MM.1S (cell line): ENCODE results near the gene SMIM13.

Source experiments
- DNase-seq: peaks from one replicate; pipeline ENCODE4 v3.0.0-alpha.2; 2015
- H2AFZ ChIP-seq: fragments of 300-600 bp; sonication (generic); 2 replicates; pipeline ENCODE4 v1.6.0; 2016; ENCODE audit warnings: antibody characterized with exemption, low read length
- H3F3A ChIP-seq: fragments of 300-600 bp; sonication (generic); 2 replicates; pipeline ENCODE4 v1.6.1; 2016; ENCODE audit warnings: mild to moderate bottlenecking, antibody characterized with exemption, low read length, moderate library complexity, mixed read lengths; ENCODE audit not compliant: insufficient read depth
- H3K27ac ChIP-seq: fragments of 300-600 bp; sonication (generic); 2 replicates; pipeline ENCODE4 v1.5.1; 2016; ENCODE audit warnings: mild to moderate bottlenecking, low read length
- H3K27me3 ChIP-seq: fragments of 300-600 bp; sonication (generic); replicated peaks from 2 replicates; pipeline ENCODE4 v1.6.0; 2016; ENCODE audit warnings: low read length; ENCODE audit not compliant: insufficient read depth
- H3K36me3 ChIP-seq: fragments of 300-600 bp; sonication (generic); replicated peaks from 2 replicates; pipeline ENCODE4 v1.6.1; 2016; ENCODE audit warnings: mild to moderate bottlenecking, low read length, mixed read lengths; ENCODE audit not compliant: insufficient read depth
- H3K4me1 ChIP-seq: fragments of 300-600 bp; sonication (generic); 2 replicates; pipeline ENCODE4 v1.6.1; 2016; ENCODE audit warnings: low read length, mixed read lengths
- H3K4me2 ChIP-seq: fragments of 300-600 bp; sonication (generic); 2 replicates; pipeline ENCODE4 v1.6.0; 2016; ENCODE audit warnings: low read depth, low read length
- H3K4me3 ChIP-seq: fragments of 300-600 bp; sonication (generic); 2 replicates; pipeline ENCODE4 v1.5.1; 2016; ENCODE audit warnings: low read length, mixed read lengths
- H3K79me2 ChIP-seq: fragments of 300-600 bp; sonication (generic); 2 replicates; pipeline ENCODE4 v1.6.1; 2016; ENCODE audit warnings: mixed run types, low read length, mixed read lengths
- H3K9ac ChIP-seq: fragments of 300-600 bp; sonication (generic); 2 replicates; pipeline ENCODE4 v1.6.1; 2016; ENCODE audit warnings: low read length, mixed read lengths
- H3K9me2 ChIP-seq: fragments of 300-600 bp; sonication (generic); replicated peaks from 2 replicates; pipeline ENCODE4 v1.6.1; 2016; ENCODE audit warnings: mild to moderate bottlenecking, low read length, mixed read lengths; ENCODE audit not compliant: insufficient read depth
- H3K9me3 ChIP-seq: fragments of 300-600 bp; sonication (generic); replicated peaks from 2 replicates; pipeline ENCODE4 v1.6.1; 2016; ENCODE audit warnings: mild to moderate bottlenecking, low read length, mixed read lengths; ENCODE audit not compliant: insufficient read depth
- H4K20me1 ChIP-seq: fragments of 300-600 bp; sonication (generic); 2 replicates; pipeline ENCODE4 v1.6.1; 2016; ENCODE audit warnings: mild to moderate bottlenecking, low read length, moderate library complexity, mixed read lengths; ENCODE audit not compliant: insufficient read depth
- EZH2 ChIP-seq: fragments of 300-600 bp; sonication (generic); optimal IDR thresholded peaks from 2 replicates; pipeline ENCODE3; 2017; ENCODE audit warnings: low read depth, mild to moderate bottlenecking, antibody characterized with exemption, low read length, mixed read lengths
- EZH2phosphoT487 ChIP-seq: fragments of 300-600 bp; sonication (generic); IDR thresholded peaks from 2 replicates; pipeline ENCODE4 v1.6.1; 2018; ENCODE audit warnings: antibody characterized with exemption, low read length
- TF ChIP-seq, protein P1 (sequence below): fragments of 300-600 bp; sonication (generic); IDR thresholded peaks from 2 replicates; pipeline ENCODE4 v1.5.1; 2016; ENCODE audit warnings: antibody characterized with exemption, low read length, mixed read lengths

The SMIM13 gene

GRCh38 chr6:11164717-11165646 is 71.3 kb downstream of the SMIM13 start:
- Histone ChIP-seq H3K4me2 (no peak overlapping the region), H3K36me3 (no peaks in the 10 kb centered on the region), H3K79me2 (no peaks in the 10 kb centered on the region), H3K9me3 (no peaks in the 10 kb centered on the region), H4K20me1 (no peaks in the 10 kb centered on the region), H3K27ac (no peak overlapping the region), H3K4me3 (no peak overlapping the region), H3K9me2 (no peaks in the 10 kb centered on the region), H3K4me1 (no peaks in the 10 kb centered on the region), H2AFZ (no peak overlapping the region), H3K9ac (no peak overlapping the region), H3F3A (no peaks in the 10 kb centered on the region), H3K27me3 (no peaks in the 10 kb centered on the region)
- DNase-seq = no peak
- no peak for TF ChIP-seq EZH2phosphoT487
- TF ChIP-seq EZH2 = no peak
- TF ChIP-seq, protein P1, sequence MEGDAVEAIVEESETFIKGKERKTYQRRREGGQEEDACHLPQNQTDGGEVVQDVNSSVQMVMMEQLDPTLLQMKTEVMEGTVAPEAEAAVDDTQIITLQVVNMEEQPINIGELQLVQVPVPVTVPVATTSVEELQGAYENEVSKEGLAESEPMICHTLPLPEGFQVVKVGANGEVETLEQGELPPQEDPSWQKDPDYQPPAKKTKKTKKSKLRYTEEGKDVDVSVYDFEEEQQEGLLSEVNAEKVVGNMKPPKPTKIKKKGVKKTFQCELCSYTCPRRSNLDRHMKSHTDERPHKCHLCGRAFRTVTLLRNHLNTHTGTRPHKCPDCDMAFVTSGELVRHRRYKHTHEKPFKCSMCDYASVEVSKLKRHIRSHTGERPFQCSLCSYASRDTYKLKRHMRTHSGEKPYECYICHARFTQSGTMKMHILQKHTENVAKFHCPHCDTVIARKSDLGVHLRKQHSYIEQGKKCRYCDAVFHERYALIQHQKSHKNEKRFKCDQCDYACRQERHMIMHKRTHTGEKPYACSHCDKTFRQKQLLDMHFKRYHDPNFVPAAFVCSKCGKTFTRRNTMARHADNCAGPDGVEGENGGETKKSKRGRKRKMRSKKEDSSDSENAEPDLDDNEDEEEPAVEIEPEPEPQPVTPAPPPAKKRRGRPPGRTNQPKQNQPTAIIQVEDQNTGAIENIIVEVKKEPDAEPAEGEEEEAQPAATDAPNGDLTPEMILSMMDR = no peak

DNA sequence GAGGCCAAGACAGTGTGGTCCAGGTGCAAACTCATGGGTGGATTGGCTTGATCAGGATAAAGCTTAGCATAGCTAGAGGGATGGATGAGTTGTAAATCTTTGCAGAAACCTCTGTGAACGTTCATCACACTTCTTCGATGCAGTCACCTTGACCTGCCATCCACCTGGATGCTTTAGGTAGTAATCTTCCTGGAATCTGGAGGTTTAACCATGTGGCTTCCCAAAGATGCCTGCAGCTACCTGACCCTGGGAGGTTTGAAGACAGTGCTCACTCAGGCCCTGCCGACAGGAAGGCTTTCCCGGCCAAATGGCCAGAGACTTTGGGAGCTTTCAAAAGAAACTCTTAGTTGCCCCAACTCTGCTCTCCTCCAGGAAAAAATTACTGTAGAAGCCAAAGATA is 73.3 kb downstream of the SMIM13 start:
- no peaks in the 10 kb centered on the region for H3K36me3 ChIP-seq
- no peaks in the 10 kb centered on the region for H3F3A ChIP-seq
- H4K20me1 ChIP-seq = no peaks in the 10 kb centered on the region
- no peak overlapping the region for H2AFZ ChIP-seq
- H3K4me1 ChIP-seq = no peaks in the 10 kb centered on the region
- no peak overlapping the region for H3K9ac ChIP-seq
- TF ChIP-seq, protein P1 = no peak
- TF ChIP-seq EZH2 (no peak), EZH2phosphoT487 (no peak)
- no peak for DNase-seq
- no peaks in the 10 kb centered on the region for H3K9me2 ChIP-seq
- H3K4me2 ChIP-seq = no peak overlapping the region
- H3K79me2 ChIP-seq = no peaks in the 10 kb centered on the region
- no peak overlapping the region for H3K4me3 ChIP-seq
- H3K27ac ChIP-seq = no peak overlapping the region
- H3K27me3 ChIP-seq = no peaks in the 10 kb centered on the region
- no peaks in the 10 kb centered on the region for H3K9me3 ChIP-seq

DNA sequence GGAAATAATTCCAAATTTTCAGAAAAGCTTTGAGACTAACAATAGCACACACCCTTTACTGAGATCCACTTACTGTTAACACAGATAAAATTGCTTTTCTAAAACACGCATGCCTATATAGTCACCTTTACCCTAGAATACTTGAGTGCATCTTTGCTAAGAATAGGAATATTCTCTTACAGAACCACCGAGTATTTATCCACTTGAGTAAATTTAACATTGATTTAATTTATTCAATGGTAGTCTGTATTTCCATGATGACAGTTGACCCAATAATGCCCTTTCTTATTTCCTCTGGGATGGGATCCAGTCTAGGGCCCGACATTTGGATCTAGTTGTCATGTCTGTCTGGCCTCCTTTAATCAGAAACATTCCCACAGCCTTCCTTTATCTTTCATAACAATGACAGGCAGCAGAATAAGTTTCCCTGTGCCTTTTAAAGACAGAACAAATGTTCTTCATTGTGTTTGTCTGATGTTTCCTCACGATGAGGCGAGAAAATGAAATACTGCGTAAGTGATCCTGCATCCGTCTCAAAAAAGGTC is 74.5 kb downstream of the SMIM13 start:
- Histone ChIP-seq H3K27me3 (no peaks in the 10 kb centered on the region), H3K9me3 (no peaks in the 10 kb centered on the region), H3K9me2 (no peaks in the 10 kb centered on the region), H3K4me3 (no peak overlapping the region), H4K20me1 (no peaks in the 10 kb centered on the region), H3K36me3 (no peaks in the 10 kb centered on the region), H3F3A (no peaks in the 10 kb centered on the region), H3K79me2 (no peaks in the 10 kb centered on the region), H3K9ac (no peak overlapping the region), H2AFZ (no peak overlapping the region), H3K4me2 (no peak overlapping the region), H3K4me1 (no peaks in the 10 kb centered on the region), H3K27ac (no peak overlapping the region)
- TF ChIP-seq, protein P1 = no peak
- TF ChIP-seq EZH2phosphoT487 (no peak), EZH2 (no peak)
- DNase-seq = no peak
